ENCODE measurements around the gene KDM4C.

KDM4C gene

GRCh38 chr9:6869081-6869948, 111.5 kb downstream of the KDM4C start:
- DNase-seq (ENCODE audit: low read depth in 2 of 2) = no peak

GRCh38 chr9:6870149-6870548, 112.4 kb downstream of the KDM4C start:
- DNase-seq (ENCODE audit: low read depth in 2 of 2) = no peak

- no peak for DNase-seq (ENCODE audit: low read depth in 2 of 2)
These were observed 113.1 kb downstream of the KDM4C start for GRCh38 chr9:6870650-6871477.

- DNase-seq (ENCODE audit: low read depth in 2 of 2) = no peak
These were observed 116.1 kb downstream of the KDM4C start for GRCh38 chr9:6873857-6874256.

- no peak for DNase-seq (ENCODE audit: low read depth in 2 of 2)
These were observed 118.6 kb downstream of the KDM4C start for GRCh38 chr9:6876195-6876894.

- DNase-seq (ENCODE audit: low read depth in 2 of 2) = no peak
These were observed 119.9 kb downstream of the KDM4C start for GRCh38 chr9:6877671-6878161.

GRCh38 chr9:6880626-6881025, 122.9 kb downstream of the KDM4C start:
- DNase-seq (ENCODE audit: low read depth in 2 of 2) = no peak

- no peak for DNase-seq (ENCODE audit: low read depth in 2 of 2)
These were observed 126.3 kb downstream of the KDM4C start for GRCh38 chr9:6884101-6884500.

GRCh38 chr9:6884990-6885389, 127.2 kb downstream of the KDM4C start:
- no peak for DNase-seq (ENCODE audit: low read depth in 2 of 2)

GRCh38 chr9:6887051-6887450, 129.3 kb downstream of the KDM4C start:
- no peak for DNase-seq (ENCODE audit: low read depth in 2 of 2)

- no peak for DNase-seq (ENCODE audit: low read depth in 2 of 2)
These were observed 132.1 kb downstream of the KDM4C start for GRCh38 chr9:6889868-6890267.

- no peak for DNase-seq (ENCODE audit: low read depth in 2 of 2)
These were observed 135.8 kb downstream of the KDM4C start for GRCh38 chr9:6893350-6894131.

GRCh38 chr9:6894135-6894534, 136.4 kb downstream of the KDM4C start:
- no peak for DNase-seq (ENCODE audit: low read depth in 2 of 2)

GRCh38 chr9:6895754-6896153, 138.0 kb downstream of the KDM4C start:
- no peak for DNase-seq (ENCODE audit: low read depth in 2 of 2)

- DNase-seq (ENCODE audit: low read depth in 2 of 2) = no peak
These were observed 138.8 kb downstream of the KDM4C start for GRCh38 chr9:6896562-6896961.

GRCh38 chr9:6897207-6897822, 139.5 kb downstream of the KDM4C start:
- no peak for DNase-seq (ENCODE audit: low read depth in 2 of 2)

- no peak for DNase-seq (ENCODE audit: low read depth in 2 of 2)
These were observed 140.1 kb downstream of the KDM4C start for GRCh38 chr9:6897898-6898302.

GRCh38 chr9:6899274-6899673, 141.5 kb downstream of the KDM4C start:
- DNase-seq (ENCODE audit: low read depth in 2 of 2) = no peak

GRCh38 chr9:6900440-6900883, 142.7 kb downstream of the KDM4C start:
- no peak for DNase-seq (ENCODE audit: low read depth in 2 of 2)

GRCh38 chr9:6901180-6901579, 143.4 kb downstream of the KDM4C start:
- DNase-seq (ENCODE audit: low read depth in 2 of 2) = no peak

GRCh38 chr9:6902423-6902822, 144.7 kb downstream of the KDM4C start:
- no peak for DNase-seq (ENCODE audit: low read depth in 2 of 2)

All from stimulated activated CD8-positive, alpha-beta memory T cell treated with anti-CD3 and anti-CD28 coated beads, Interleukin-7, amount 100 ng/mL, for 1 hour (primary cell).